ENCODE results near the gene THAP4. TPM values are rescaled to one million over a fixed set of nuclear protein-coding genes. Genes with fewer than 3 reads are reported as not detected.

The THAP4 gene
- polyA plus RNA-seq, 3 donors = 15.1 to 25.9 (median 16.3) TPM

- H3K27ac Mint-ChIP-seq = peak overlapping the region in 2 of 7 donors; percentile 72 to 87
- H3K27me3 ChIP-seq (ENCODE audit: control insufficient read depth in 2 of 2, insufficient read depth in 2 of 2, low read length in 2 of 2) = no peaks in the 10 kb centered on the region
- H3K4me1 ChIP-seq (ENCODE audit: control insufficient read depth in 1 of 2, insufficient read depth in 2 of 2, low read length in 2 of 2) = peaks cover 10 to 11% of the 10 kb centered on the region in 2 donors
- no peak overlapping the region for H3K4me3 Mint-ChIP-seq
- no peak overlapping the region for H3K9ac ChIP-seq (ENCODE audit: insufficient read depth, low read length, poor library complexity, severe bottlenecking)
- no peaks in the 10 kb centered on the region for H3K9me3 ChIP-seq (replicated peaks in 1 of 2; ENCODE audit: control insufficient read depth in 1 of 2, insufficient read depth in 1 of 2, low read length in 2 of 2)
- peaks cover 4% of the 10 kb centered on the region for H3K79me2 ChIP-seq (ENCODE audit: insufficient read depth, low read length)
- H3K36me3 ChIP-seq (replicated peaks in 1 of 2; ENCODE audit: control insufficient read depth in 1 of 2, insufficient read depth in 2 of 2, low read length in 2 of 2) = peaks cover 12% of the 10 kb centered on the region in 2 donors
- H3K27ac ChIP-seq (ENCODE audit: low read depth in 1 of 2, low read length in 2 of 2) = no peak overlapping the region
- peaks cover 16% of the 10 kb centered on the region for H3K4me1 Mint-ChIP-seq
- H3K27me3 Mint-ChIP-seq (ENCODE audit: low read depth in 3 of 3) = peaks cover 0 to 2% (median 0%) of the 10 kb centered on the region in 3 donors
- no peak overlapping the region for H3K4me3 ChIP-seq (replicated peaks in 1 of 3; ENCODE audit: low read depth in 2 of 3, low read length in 3 of 3)
- 97% methylated on average over 8 of the region's 11 CpGs for WGBS (ENCODE audit: insufficient coverage)
- no peak for DNase-seq
- H3K36me3 Mint-ChIP-seq = peaks cover 32 to 54% of the 10 kb centered on the region in 2 donors
- no peak overlapping the region for H2AFZ ChIP-seq (ENCODE audit: insufficient read depth, low read depth, low read length, poor library complexity, severe bottlenecking)
- peaks cover 0 to 1% (median 0%) of the 10 kb centered on the region in 7 donors for H3K9me3 Mint-ChIP-seq
- H3K4me2 ChIP-seq (replicated peaks; ENCODE audit: extremely low read depth, low read length, poor library complexity, severe bottlenecking) = no peak overlapping the region
- no peak for TF ChIP-seq CTCF (IDR thresholded peaks at IDR 0.05)
- no peaks in the 10 kb centered on the region for H4K20me1 ChIP-seq (ENCODE audit: insufficient read depth, low read length)
- intact Hi-C loops (cut with micrococcal nuclease) = loop anchor here (5.0 kb wide), 2 partner anchors 112 to 273 kb away; partner anchors contain the start of gene STK25 (in 1 of the 2)
These were observed 18.1 kb downstream of the THAP4 start for GRCh38 chr2:241618829-241619228.

- H3K36me3 Mint-ChIP-seq = peaks cover 36 to 54% of the 10 kb centered on the region in 2 donors
- Histone ChIP-seq H3K27ac (ENCODE audit: low read depth in 1 of 2, low read length in 2 of 2) (no peak overlapping the region), H3K79me2 (ENCODE audit: insufficient read depth, low read length) (peaks cover 4% of the 10 kb centered on the region), H3K27me3 (ENCODE audit: control insufficient read depth in 2 of 2, insufficient read depth in 2 of 2, low read length in 2 of 2) (no peaks in the 10 kb centered on the region), H3K36me3 (replicated peaks in 1 of 2; ENCODE audit: control insufficient read depth in 1 of 2, insufficient read depth in 2 of 2, low read length in 2 of 2) (peaks cover 12% of the 10 kb centered on the region in 2 donors), H3K4me3 (replicated peaks in 1 of 3; ENCODE audit: low read depth in 2 of 3, low read length in 3 of 3) (no peak overlapping the region), H3K4me1 (ENCODE audit: control insufficient read depth in 1 of 2, insufficient read depth in 2 of 2, low read length in 2 of 2) (peaks cover 10 to 11% of the 10 kb centered on the region in 2 donors), H3K4me2 (replicated peaks; ENCODE audit: extremely low read depth, low read length, poor library complexity, severe bottlenecking) (no peak overlapping the region), H3K9ac (ENCODE audit: insufficient read depth, low read length, poor library complexity, severe bottlenecking) (no peak overlapping the region), H3K9me3 (replicated peaks in 1 of 2; ENCODE audit: control insufficient read depth in 1 of 2, insufficient read depth in 1 of 2, low read length in 2 of 2) (no peaks in the 10 kb centered on the region), H2AFZ (ENCODE audit: insufficient read depth, low read depth, low read length, poor library complexity, severe bottlenecking) (no peak overlapping the region), H4K20me1 (ENCODE audit: insufficient read depth, low read length) (no peaks in the 10 kb centered on the region)
- H3K4me3 Mint-ChIP-seq = no peak overlapping the region
- peaks cover 0 to 1% (median 0%) of the 10 kb centered on the region in 7 donors for H3K9me3 Mint-ChIP-seq
- TF ChIP-seq CTCF (IDR thresholded peaks at IDR 0.05) = no peak
- DNase-seq = no peak
- H3K27ac Mint-ChIP-seq = peak overlapping the region in 2 of 7 donors; percentile 85 to 87
- H3K4me1 Mint-ChIP-seq = peaks cover 16% of the 10 kb centered on the region
- WGBS (ENCODE audit: insufficient coverage) = 60% methylated on average over 1 of the region's 5 CpGs
- intact Hi-C loops (cut with micrococcal nuclease) = loop anchor here (5.0 kb wide), 2 partner anchors 111 to 274 kb away; partner anchors contain the start of gene STK25 (in 1 of the 2)
- peaks cover 0 to 2% (median 0%) of the 10 kb centered on the region in 3 donors for H3K27me3 Mint-ChIP-seq (ENCODE audit: low read depth in 3 of 3)
These were observed 18.6 kb downstream of the THAP4 start for GRCh38 chr2:241618296-241618805.

Measured in CD14-positive monocyte (primary cell).